Measurements from ENCODE around the gene ZDHHC7. TPM values are rescaled to one million over a fixed set of nuclear protein-coding genes. Genes with fewer than 3 reads are reported as not detected.

ZDHHC7 gene
- total and polyA plus RNA-seq, 2 of the 8 experiments (the other 6 are each of a cell fraction or from before 2014, with no cell fraction given): 40.5 to 56.3 TPM

GRCh38 chr16:85058909-85059308 is 47.6 kb upstream of the ZDHHC7 start:
- H3K27ac ChIP-seq (ENCODE audit: low read depth, low read length): no peak overlapping the region
- no peaks in the 10 kb centered on the region for H3K9me3 ChIP-seq (ENCODE audit: insufficient read depth in 2 of 2, low read depth in 1 of 2, low read length in 1 of 2)
- WGBS, 2 experiments (ENCODE audit: extremely low coverage in 1 of 2, insufficient coverage in 1 of 2, insufficient read length in 1 of 2, insufficient replicate concordance in 2 of 2, low coverage in 1 of 2, low lambda C conversion rate in 2 of 2, missing lambda C conversion rate in 1 of 2): 93% methylated on average over 4 of the region's 4 CpGs; no CpG with 5 or more reads in 1 of the 2 experiments
- H4K20me1 ChIP-seq (replicated peaks in 1 of 2; ENCODE audit: control insufficient read depth in 1 of 2, insufficient read depth in 2 of 2, low read length in 2 of 2): no peaks in the 10 kb centered on the region
- H2AK5ac ChIP-seq (ENCODE audit: low read depth, low read length): no peak overlapping the region
- ChIA-PET CTCF (ENCODE audit: partially characterized antibody) (interaction anchor here (1.2 to 5.8 kb wide), 3 partner anchors 9 to 28 kb away, joined by 4 to 59 read pairs (median 36); no protein-coding TSS in a partner anchor), POLR2A (ENCODE audit: partially characterized antibody) (no interaction called here)
- H3K9ac ChIP-seq (replicated peaks in 1 of 4; ENCODE audit: extremely low read depth in 1 of 4, low read depth in 3 of 4, low read length in 3 of 4): no peak overlapping the region
- no peak for FAIRE-seq
- no peak overlapping the region for H4K5ac ChIP-seq (ENCODE audit: insufficient read length, low read depth, low read length)
- peaks cover 4 to 17% (median 11%) of the 10 kb centered on the region in 4 experiments for H3K4me1 ChIP-seq (replicated peaks in 1 of 4; ENCODE audit: control insufficient read depth in 3 of 4, insufficient read depth in 4 of 4, low read length in 3 of 4)
- no peak overlapping the region for H4K91ac ChIP-seq (replicated peaks; ENCODE audit: insufficient read length, low read length)
- H3K23me2 ChIP-seq (ENCODE audit: low read depth, low read length): no peaks in the 10 kb centered on the region; the same call in 1 of the 2 replicates
- H2BK120ac ChIP-seq (replicated peaks; ENCODE audit: low read depth, low read length): no peak overlapping the region
- no peak overlapping the region for H2AFZ ChIP-seq (ENCODE audit: low read length)
- H3K18ac ChIP-seq (ENCODE audit: extremely low read depth, low read length): no peak overlapping the region
- no peak overlapping the region for H2BK20ac ChIP-seq (ENCODE audit: low read length)
- H3K79me1 ChIP-seq (ENCODE audit: low read depth, low read length): no peaks in the 10 kb centered on the region
- H2BK15ac ChIP-seq (ENCODE audit: low read length): no peak overlapping the region
- DNase-seq (ENCODE audit: low read depth in 1 of 2, low spot score in 2 of 2): no peak
- no peak overlapping the region for H2BK5ac ChIP-seq (ENCODE audit: low read depth, low read length)
- H3K36me3 ChIP-seq (ENCODE audit: control insufficient read depth in 2 of 4, insufficient read depth in 4 of 4, low read length in 3 of 4): no peaks in the 10 kb centered on the region
- no peak overlapping the region for H4K8ac ChIP-seq (ENCODE audit: extremely low read depth, insufficient read depth, low read length)
- no peak overlapping the region for H2BK12ac ChIP-seq (ENCODE audit: low read depth, low read length)
- no peak overlapping the region for H3K4me2 ChIP-seq (ENCODE audit: insufficient read depth in 1 of 2, low read depth in 2 of 2, low read length in 2 of 2)
- H3K4me3 ChIP-seq (ENCODE audit: extremely low read depth in 1 of 4, insufficient read depth in 2 of 4, low read depth in 3 of 4, low read length in 4 of 4): no peak overlapping the region
- TF ChIP-seq HDAC2 (IDR thresholded peaks at IDR 0.05; ENCODE audit: borderline replicate concordance in 1 of 2, low read depth in 2 of 2, low read length in 2 of 2) (no peak), HDAC6 (IDR thresholded peaks at IDR 0.05; ENCODE audit: low read depth, low read length) (no peak), SP1 (IDR thresholded peaks at IDR 0.05; ENCODE audit: low read depth, low read length) (no peak), CBX5 (IDR thresholded peaks at IDR 0.05; ENCODE audit: low read depth, low read length) (no peak), TEAD4 (IDR thresholded peaks at IDR 0.05; ENCODE audit: low read depth, low read length) (no peak), EZH2 (IDR thresholded peaks at IDR 0.05; ENCODE audit: low read depth, low read length, severe bottlenecking) (no peak)
- H3K4ac ChIP-seq (replicated peaks; ENCODE audit: insufficient read length, low read depth, low read length): no peak overlapping the region
- no peak overlapping the region for H3K23ac ChIP-seq (ENCODE audit: insufficient read length)
- H3K27me3 ChIP-seq (replicated peaks in 1 of 4; ENCODE audit: control insufficient read depth in 3 of 4, extremely low read depth in 1 of 4, insufficient read depth in 3 of 4, low read length in 3 of 4): no peaks in the 10 kb centered on the region
- no peak overlapping the region for H3K14ac ChIP-seq (ENCODE audit: insufficient read length)
- H3K79me2 ChIP-seq (ENCODE audit: control insufficient read depth in 1 of 2, insufficient read depth in 2 of 2, low read length in 2 of 2): no peaks in the 10 kb centered on the region
- no peak overlapping the region for H3K56ac ChIP-seq (replicated peaks; ENCODE audit: insufficient read length, low read depth, low read length)

Data from H1 (cell line).